IMR-90 (cell line): Measurements from ENCODE around the gene PIP4K2A. TPM values are rescaled to one million over a fixed set of nuclear protein-coding genes. Genes with fewer than 3 reads are reported as not detected.

Experiments used
- ATAC-seq: fragments of 200-7000 bp; cut with Tn5 transposase; 2 replicates; pipeline ENCODE4 v1.9.1; 2020; ENCODE audit warnings: low read depth, mild to moderate bottlenecking, moderate library complexity
- BruUV-seq: library from RNA; stranded (reverse); fragments of 400-500 nt; replicated peaks from 2 replicates; lab custom pipeline; 2021; lab: Mats Ljungman, UMichigan
- CTCF ChIA-PET: fragments of 300-600 bp; formaldehyde crosslinking; extraction: SDS; loops from one replicate; lab custom pipeline; 2021; ENCODE audit warnings: antibody characterized with exemption; lab: Yijun Ruan, JAX
- POLR2A ChIA-PET: fragments of 300-600 bp; sonication (Branson Sonifier 250); formaldehyde crosslinking; loops from one replicate; lab custom pipeline; 2022; ENCODE audit warnings: antibody characterized with exemption; ENCODE audit not compliant: unreplicated experiment; lab: Charles Lee
- DNase-seq: peaks from one replicate; pipeline ENCODE4 v3.0.0; 2013
- H2AFZ ChIP-seq: replicated peaks from 2 replicates; pipeline ENCODE3; 2013; ENCODE audit warnings: low read length, mild to moderate bottlenecking; ENCODE audit not compliant: poor library complexity
- H2AK5ac ChIP-seq: 2 replicates; pipeline ENCODE4 v1.6.1; 2013; ENCODE audit warnings: low read depth, low read length, inconsistent platforms
- H2AK9ac ChIP-seq: replicated peaks from 2 replicates; pipeline ENCODE3; 2013; ENCODE audit warnings: mild to moderate bottlenecking, low read depth, low read length, moderate library complexity; ENCODE audit not compliant: poor library complexity
- H2BK120ac ChIP-seq: 2 replicates; pipeline ENCODE4 v1.6.1; 2013; ENCODE audit warnings: low read depth, low read length, inconsistent platforms
- H2BK15ac ChIP-seq: 3 replicates; pipeline ENCODE4 v1.6.1; 2013; ENCODE audit warnings: low read depth, low read length, inconsistent platforms
- H2BK20ac ChIP-seq: 2 replicates; pipeline ENCODE4 v1.6.1; 2013; ENCODE audit warnings: low read depth, mild to moderate bottlenecking, inconsistent platforms, low read length, moderate library complexity
- H2BK5ac ChIP-seq: 2 replicates; pipeline ENCODE4 v1.6.1; 2013; ENCODE audit warnings: mild to moderate bottlenecking, low read depth, low read length, inconsistent platforms; ENCODE audit not compliant: poor library complexity, severe bottlenecking
- H3K14ac ChIP-seq: replicated peaks from 2 replicates; pipeline ENCODE4 v1.6.1; 2013; ENCODE audit warnings: low read depth, low read length, inconsistent platforms
- H3K18ac ChIP-seq: 2 replicates; pipeline ENCODE4 v1.6.1; 2013; ENCODE audit warnings: low read depth, low read length, control low read depth
- H3K23ac ChIP-seq: 2 replicates; pipeline ENCODE4 v1.6.1; 2013; ENCODE audit warnings: low read depth, low read length, inconsistent platforms
- H3K27ac ChIP-seq: 2 replicates; pipeline ENCODE4 v1.5.1; 2013; ENCODE audit warnings: mild to moderate bottlenecking, control low read depth, low read length; ENCODE audit not compliant: insufficient read depth
- H3K27me3 ChIP-seq: 2 replicates; pipeline ENCODE4 v1.6.1; 2013; ENCODE audit warnings: low read length; ENCODE audit not compliant: control insufficient read depth, insufficient read depth
- H3K36me3 ChIP-seq: 2 replicates; pipeline ENCODE4 v1.6.1; 2013; ENCODE audit warnings: low read length, mixed read lengths; ENCODE audit not compliant: control insufficient read depth, insufficient read depth
- H3K4ac ChIP-seq: 2 replicates; pipeline ENCODE4 v1.6.1; 2013; ENCODE audit warnings: low read depth, low read length, inconsistent platforms
- H3K4me1 ChIP-seq: 2 replicates; pipeline ENCODE4 v1.6.1; 2013; ENCODE audit warnings: low read length, mixed read lengths; ENCODE audit not compliant: control insufficient read depth, insufficient read depth
- H3K4me2 ChIP-seq: 2 replicates; pipeline ENCODE4 v1.6.1; 2013; ENCODE audit warnings: low read depth, mild to moderate bottlenecking, control low read depth, low read length, moderate library complexity
- H3K4me3 ChIP-seq: 2 replicates; pipeline ENCODE4 v1.5.1; 2013; ENCODE audit warnings: low read depth, mild to moderate bottlenecking, control low read depth, low read length, moderate library complexity; ENCODE audit not compliant: insufficient read depth
- H3K56ac ChIP-seq: 2 replicates; pipeline ENCODE4 v1.6.1; 2013; ENCODE audit warnings: low read length, inconsistent platforms; ENCODE audit not compliant: insufficient read depth; ENCODE audit errors: extremely low read depth
- H3K79me1 ChIP-seq, 2 experiments: 2 replicates each; pipeline ENCODE4 v1.6.1; 2013; ENCODE audit warnings: low read length in 2 of 2, inconsistent platforms in 1 of 2, low read depth in 1 of 2
- H3K9ac ChIP-seq: 2 replicates; pipeline ENCODE4 v1.6.1; 2013; ENCODE audit warnings: low read depth, low read length, control low read depth
- H3K9me1 ChIP-seq: 2 replicates; pipeline ENCODE4 v1.6.1; 2013; ENCODE audit warnings: low read length, inconsistent platforms; ENCODE audit not compliant: insufficient read depth
- H3K9me3 ChIP-seq: 2 replicates; pipeline ENCODE4 v1.6.1; 2013; ENCODE audit warnings: low read length; ENCODE audit not compliant: control insufficient read depth, insufficient read depth
- H4K20me1 ChIP-seq: 2 replicates; pipeline ENCODE4 v1.6.1; 2013; ENCODE audit warnings: low read length, inconsistent platforms; ENCODE audit not compliant: insufficient read depth
- H4K5ac ChIP-seq: 2 replicates; pipeline ENCODE4 v1.6.1; 2013; ENCODE audit warnings: mild to moderate bottlenecking, low read depth, low read length, control low read depth
- H4K8ac ChIP-seq, 2 experiments: 2 replicates each; pipeline ENCODE4 v1.6.1; 2013; ENCODE audit warnings: low read depth in 2 of 2, low read length in 2 of 2, control low read depth in 1 of 2, inconsistent platforms in 1 of 2
- H4K91ac ChIP-seq: 2 replicates; pipeline ENCODE4 v1.6.1; 2013; ENCODE audit warnings: low read depth, low read length, inconsistent platforms; ENCODE audit not compliant: insufficient read depth
- BHLHE40 ChIP-seq: fragments of 150-350 bp; IDR thresholded peaks from 2 replicates; pipeline ENCODE4 v1.6.1; 2016; ENCODE audit warnings: mild to moderate bottlenecking, low read depth, low read length
- CEBPB ChIP-seq: IDR thresholded peaks from 2 replicates; pipeline ENCODE4 v1.6.1; 2012; ENCODE audit warnings: low read depth, low read length, improper control_type of control experiment
- CHD1 ChIP-seq: IDR thresholded peaks from 2 replicates; pipeline ENCODE4 v1.6.1; 2012; ENCODE audit warnings: low read depth, low read length, improper control_type of control experiment
- CTCF ChIP-seq: conservative IDR thresholded peaks from 2 replicates; pipeline ENCODE4 v1.5.1; 2012; ENCODE audit warnings: mild to moderate bottlenecking, low read depth, low read length, improper control_type of control experiment
- ELK1 ChIP-seq: fragments of 150-350 bp; IDR thresholded peaks from 2 replicates; pipeline ENCODE4 v1.6.1; 2016; ENCODE audit warnings: low read depth, mild to moderate bottlenecking, low read length, moderate library complexity, borderline replicate concordance
- FOS ChIP-seq: fragments of 150-350 bp; IDR thresholded peaks from 2 replicates; pipeline ENCODE4 v1.6.1; 2016; ENCODE audit warnings: low read depth, low read length
- MAFK ChIP-seq: IDR thresholded peaks from 2 replicates; pipeline ENCODE4 v1.6.1; 2012; ENCODE audit warnings: low read depth, low read length, improper control_type of control experiment
- MAZ ChIP-seq: IDR thresholded peaks from 2 replicates; pipeline ENCODE4 v1.6.1; 2012; ENCODE audit warnings: low read depth, mild to moderate bottlenecking, low read length, improper control_type of control experiment, moderate library complexity, borderline replicate concordance
- MXI1 ChIP-seq: IDR thresholded peaks from 2 replicates; pipeline ENCODE4 v1.6.1; 2012; ENCODE audit warnings: low read depth, mild to moderate bottlenecking, low read length, moderate library complexity, borderline replicate concordance
- NFE2L2 ChIP-seq: fragments of 150-350 bp; IDR thresholded peaks from 2 replicates; pipeline ENCODE4 v1.6.1; 2016; ENCODE audit warnings: low read depth, mild to moderate bottlenecking, low read length
- POLR2A ChIP-seq: IDR thresholded peaks from 2 replicates; pipeline ENCODE4 v1.6.1; 2012; ENCODE audit warnings: mild to moderate bottlenecking, low read depth, low read length
- RAD21 ChIP-seq: IDR thresholded peaks from 2 replicates; pipeline ENCODE4 v1.6.1; 2012; ENCODE audit warnings: low read length, improper control_type of control experiment
- RCOR1 ChIP-seq: IDR thresholded peaks from 2 replicates; pipeline ENCODE4 v1.6.1; 2012; ENCODE audit warnings: mild to moderate bottlenecking, low read length, improper control_type of control experiment; ENCODE audit not compliant: insufficient replicate concordance
- RFX5 ChIP-seq: IDR thresholded peaks from 2 replicates; pipeline ENCODE4 v1.8.0; 2012; ENCODE audit warnings: low read depth, mild to moderate bottlenecking, low read length, moderate library complexity
- SMC3 ChIP-seq: fragments of 150-350 bp; IDR thresholded peaks from 2 replicates; pipeline ENCODE4 v1.6.1; 2016; ENCODE audit warnings: low read depth, mild to moderate bottlenecking, antibody characterized with exemption, low read length, moderate library complexity
- USF2 ChIP-seq: fragments of 150-350 bp; IDR thresholded peaks from 2 replicates; pipeline ENCODE4 v1.6.1; 2017; ENCODE audit warnings: mild to moderate bottlenecking, antibody characterized with exemption, low read length, low read depth
- WGBS, 2 experiments: methylation state at CpG; one replicate each; pipeline versions ENCODE4 v1.1.5 to v1.1.7; 2013; ENCODE audit warnings: missing lambda C conversion rate in 2 of 2; ENCODE audit not compliant: insufficient read length in 1 of 2; ENCODE audit errors: extremely low coverage in 2 of 2; 5-methylcytosine and 5-hydroxymethylcytosine counted together
- dilution Hi-C: fragments of 300-500 bp; cut with HindIII; formaldehyde crosslinking; loops from one replicate; pipeline ENCODE4 v1.14.3; 2018; ENCODE audit warnings: low sequenced_read_pairs; ENCODE audit not compliant: unreplicated experiment
- in situ Hi-C: fragments of 300-500 bp; cut with MboI; formaldehyde crosslinking; loops from 3 replicates; pipeline ENCODE4 v1.14.3; 2019; ENCODE audit warnings: low sequenced_read_pairs, inconsistent platforms, mixed read lengths
- intact Hi-C: fragments of 100-400 bp; cut with micrococcal nuclease; formaldehyde crosslinking; loops from 2 replicates; pipeline ENCODE4 v1.10.0; 2022
- polyA plus RNA-seq, 3 experiments: library from polyadenylated mRNA; depleted of rRNA; stranded (reverse); fragments of >200 nt; gene quantifications; 2 replicates each; pipeline ENCODE4 v1.2.3, GENCODE V29; 2012; ENCODE audit warnings: low replicate concordance in 1 of 3
- total RNA-seq: library from RNA; depleted of rRNA; stranded (reverse); fragments of >200 nt; gene quantifications from 2 replicates; pipeline ENCODE4 v1.2.3, GENCODE V29; 2012

The PIP4K2A gene
- total and polyA plus RNA-seq, 2 of the 4 experiments (the other 2 are of a cell fraction): 9.8 to 18.1 TPM

- Histone ChIP-seq H2BK5ac (no peak overlapping the region), H3K9me3 (no peaks in the 10 kb centered on the region), H2AK9ac (no peak overlapping the region), H3K9ac (no peak overlapping the region), H4K20me1 (peaks cover 4% of the 10 kb centered on the region), H3K4me3 (no peak overlapping the region), H3K14ac (no peak overlapping the region), H4K91ac (no peak overlapping the region), H3K4me1 (no peaks in the 10 kb centered on the region; the same call in 1 of the 2 replicates), H3K56ac (no peak overlapping the region), H2BK15ac (no peak overlapping the region), H2AK5ac (no peak overlapping the region), H4K5ac (no peak overlapping the region), H3K23ac (no peak overlapping the region), H3K27ac (no peak overlapping the region), H3K36me3 (no peaks in the 10 kb centered on the region), H3K27me3 (no peaks in the 10 kb centered on the region; the same call in 1 of the 2 replicates), H2BK20ac (no peak overlapping the region), H4K8ac (no peak overlapping the region), H3K4ac (no peak overlapping the region), H2BK120ac (no peak overlapping the region), H3K18ac (no peak overlapping the region), H3K9me1 (peaks cover 7% of the 10 kb centered on the region; the same call in 1 of the 2 replicates), H3K79me1 (peaks cover 3 to 4% of the 10 kb centered on the region in 2 experiments), H2AFZ (no peak overlapping the region), H3K4me2 (no peak overlapping the region)
- intact Hi-C loops (loop anchor here (10.0 kb wide), 2 partner anchors 87 to 713 kb away; partner anchors contain the start of gene DNAJC1), in situ Hi-C loops (no loop called here), dilution Hi-C loops (no loop called here)
- ChIA-PET POLR2A (no interaction called here), CTCF (interaction anchor here (0.8 kb wide), 1 partner anchor 20 kb away, joined by 3 read pairs; no protein-coding TSS in a partner anchor)
- TF ChIP-seq USF2: no peak
- no peak for TF ChIP-seq CTCF
- TF ChIP-seq MXI1: no peak
- no peak for TF ChIP-seq POLR2A
- TF ChIP-seq MAZ: no peak
- TF ChIP-seq RCOR1: no peak
- no peak for TF ChIP-seq CHD1
- TF ChIP-seq CEBPB: no peak
- TF ChIP-seq BHLHE40: no peak
- no peak for TF ChIP-seq SMC3
- TF ChIP-seq ELK1: no peak
- TF ChIP-seq RAD21: no peak
- TF ChIP-seq RFX5: no peak
- no peak for TF ChIP-seq FOS
- no peak for TF ChIP-seq MAFK
- TF ChIP-seq NFE2L2: no peak
- no peak for DNase-seq
- ATAC-seq: no peak
- no TSS peak for BruUV-seq
- WGBS, 2 experiments: no CpG with 5 or more reads among the region's 3 CpGs
Measured at GRCh38 chr10:22717728-22718127, 3.4 kb upstream of the PIP4K2A start.
